HCT116 (cell line): ENCODE data around the gene SIRPA. TPM values are rescaled to one million over a fixed set of nuclear protein-coding genes. Genes with fewer than 3 reads are reported as not detected.

Source experiments
- ATAC-seq: fragments of 200-7000 bp; cut with Tn5 transposase; 2 replicates; pipeline ENCODE4 v1.9.1; 2020; ENCODE audit warnings: mild to moderate bottlenecking, moderate library complexity
- BruUV-seq: library from RNA; stranded (reverse); fragments of 400-500 nt; replicated peaks from 2 replicates; lab custom pipeline; 2021; lab: Mats Ljungman, UMichigan
- CTCF ChIA-PET: fragments of 300-600 bp; sonication (Branson Sonifier 250); formaldehyde crosslinking; loops from one replicate; lab custom pipeline; 2021; ENCODE audit warnings: antibody characterized with exemption; lab: Charles Lee
- POLR2A ChIA-PET: fragments of 300-600, 350-600 bp; sonication (Branson Sonifier 250); formaldehyde crosslinking; loops from one replicate; lab custom pipeline; 2021; ENCODE audit warnings: antibody characterized with exemption; lab: Charles Lee
- RAD21 ChIA-PET, 2 experiments: fragments of 300-600 bp; sonication (Branson Sonifier 250); formaldehyde crosslinking; loops; one replicate each; lab custom pipeline; 2023; ENCODE audit warnings: low total read pairs in 2 of 2; ENCODE audit not compliant: uncharacterized antibody in 2 of 2, unreplicated experiment in 2 of 2, low non-redundant PET in 1 of 2; lab: Charles Lee
- DNase-seq: peaks from one replicate; pipeline ENCODE4 v3.0.0-alpha.2; 2010; ENCODE audit warnings: low read depth, low spot score
- H2AFZ ChIP-seq: fragments of 200-600 bp; shearing (Covaris generic), sonication (generic); 2 replicates; pipeline ENCODE4 v1.6.1; 2017; ENCODE audit warnings: low read depth, mixed run types, mixed read lengths, antibody characterized with exemption, low read length; ENCODE audit not compliant: poor library complexity, severe bottlenecking
- H3K27ac ChIP-seq: 2 replicates; pipeline ENCODE4 v1.5.1; 2012; ENCODE audit warnings: low read depth, low read length
- H3K27me3 ChIP-seq: fragments of 200-600 bp; sonication (generic); 2 replicates; pipeline ENCODE4 v1.6.1; 2016; ENCODE audit warnings: mixed run types, low read length, mixed read lengths; ENCODE audit not compliant: insufficient read depth
- H3K36me3 ChIP-seq, 2 experiments: fragments of 200-500 bp in 1 of 2; fragments of 200-600 bp in 1 of 2; sonication (Bioruptor generic) in 1 of 2; sonication (generic) in 1 of 2; 2 replicates each; pipeline versions ENCODE4 v1.5.1 to v1.6.1; 2014 to 2016; ENCODE audit warnings: low read length in 2 of 2, inconsistent platforms in 1 of 2, mixed read lengths in 1 of 2, mixed run types in 1 of 2; ENCODE audit not compliant: insufficient read depth in 2 of 2, control insufficient read depth in 1 of 2
- H3K4me1 ChIP-seq, 2 experiments: fragments of 200-600 bp in 1 of 2; sonication (generic) in 1 of 2; 2 replicates each; pipeline versions ENCODE4 v1.5.1 to v1.6.1; 2012 to 2017; ENCODE audit warnings: low read length in 2 of 2, inconsistent platforms in 1 of 2, mild to moderate bottlenecking in 1 of 2, mixed read lengths in 1 of 2, mixed run types in 1 of 2, moderate library complexity in 1 of 2; ENCODE audit not compliant: insufficient read depth in 2 of 2, control insufficient read depth in 1 of 2
- H3K4me2 ChIP-seq: fragments of 200-600 bp; sonication (generic); 2 replicates; pipeline ENCODE4 v1.6.1; 2017; ENCODE audit warnings: mixed run types, low read length, mixed read lengths
- H3K4me3 ChIP-seq, 2 experiments: fragments of 200-600 bp in 1 of 2; sonication (generic) in 1 of 2; replicated peaks in 1 of 2; 2 replicates each; pipeline ENCODE4 v1.5.1; 2011 to 2016; ENCODE audit warnings: low read length in 2 of 2, control low read depth in 1 of 2, low read depth in 1 of 2, mild to moderate bottlenecking in 1 of 2, mixed read lengths in 1 of 2, mixed run types in 1 of 2
- H3K79me2 ChIP-seq: fragments of 200-600 bp; sonication (generic); 2 replicates; pipeline ENCODE4 v1.6.1; 2017; ENCODE audit warnings: mild to moderate bottlenecking, mixed run types, low read length, moderate library complexity, mixed read lengths; ENCODE audit not compliant: insufficient read depth
- H3K9ac ChIP-seq: fragments of 200-600 bp; sonication (generic); 2 replicates; pipeline ENCODE4 v1.6.1; 2016; ENCODE audit warnings: low read length, mixed read lengths
- H3K9me2 ChIP-seq: fragments of 200-600 bp; sonication (generic), shearing (Covaris generic); 2 replicates; pipeline ENCODE4 v1.6.1; 2017; ENCODE audit warnings: mixed run types, mild to moderate bottlenecking, moderate library complexity; ENCODE audit not compliant: insufficient read depth
- H3K9me3 ChIP-seq, 2 experiments: fragments of 200-500 bp in 1 of 2; fragments of 200-600 bp in 1 of 2; sonication (Bioruptor generic) in 1 of 2; sonication (generic) in 1 of 2; 2 replicates each; pipeline ENCODE4 v1.6.1; 2014 to 2017; ENCODE audit warnings: low read length in 2 of 2, mixed read lengths in 2 of 2, inconsistent platforms in 1 of 2, low read depth in 1 of 2, mild to moderate bottlenecking in 1 of 2, mixed run types in 1 of 2, moderate library complexity in 1 of 2; ENCODE audit not compliant: control insufficient read depth in 1 of 2, insufficient read depth in 1 of 2
- H4K20me1 ChIP-seq: fragments of 200-600 bp; sonication (generic), shearing (Covaris generic); 2 replicates; pipeline ENCODE4 v1.6.1; 2017; ENCODE audit warnings: mixed run types, mild to moderate bottlenecking, moderate library complexity; ENCODE audit not compliant: insufficient read depth
- ATF3 ChIP-seq: IDR thresholded peaks from 2 replicates; pipeline ENCODE4 v1.6.1; 2012
- EZH2 ChIP-seq: fragments of 200-600 bp; sonication (generic); IDR thresholded peaks from 2 replicates; pipeline ENCODE4 v1.6.1; 2017; ENCODE audit warnings: antibody characterized with exemption, mixed run types
- EZH2phosphoT487 ChIP-seq: fragments of 200-600 bp; IDR thresholded peaks from 2 replicates; pipeline ENCODE4 v1.6.1; 2018; ENCODE audit warnings: antibody characterized with exemption, borderline replicate concordance
- FOSL1 ChIP-seq: IDR thresholded peaks from 2 replicates; pipeline ENCODE4 v1.6.1; 2012; ENCODE audit warnings: low read depth
- JUND ChIP-seq: IDR thresholded peaks from 2 replicates; pipeline ENCODE4 v1.6.1; 2012
- REST ChIP-seq: IDR thresholded peaks from 2 replicates; pipeline ENCODE4 v1.6.1; 2012; ENCODE audit warnings: low read depth
- SIN3A ChIP-seq: IDR thresholded peaks from 2 replicates; pipeline ENCODE4 v1.6.1; 2012; ENCODE audit warnings: low read depth
- SP1 ChIP-seq: IDR thresholded peaks from 2 replicates; pipeline ENCODE4 v1.6.1; 2012; ENCODE audit warnings: low read depth
- YY1 ChIP-seq: IDR thresholded peaks from 2 replicates; pipeline ENCODE4 v1.6.1; 2011; ENCODE audit warnings: low read length, low read depth, moderate library complexity, mild to moderate bottlenecking; ENCODE audit not compliant: insufficient replicate concordance; ENCODE audit errors: extremely low read depth
- ZBTB33 ChIP-seq: IDR thresholded peaks from 2 replicates; pipeline ENCODE4 v1.6.1; 2011; ENCODE audit warnings: mild to moderate bottlenecking, low read length, moderate library complexity; ENCODE audit not compliant: insufficient replicate concordance; ENCODE audit errors: extremely low read depth
- intact Hi-C: fragments of 100-400 bp; cut with micrococcal nuclease; formaldehyde crosslinking; loops from 2 replicates; pipeline ENCODE4 v1.10.0; 2022
- total RNA-seq: library from RNA; stranded (reverse); gene quantifications from one replicate; pipeline ENCODE4 v1.2.1, GENCODE V29; 2021; ENCODE audit not compliant: unreplicated experiment

SIRPA gene
- total RNA-seq, 1 experiment from 2014 or later: 15.3 TPM

- no peak for TF ChIP-seq ZBTB33
- no peak for TF ChIP-seq EZH2phosphoT487
- TF ChIP-seq EZH2: no peak
- no peak for TF ChIP-seq YY1
- TF ChIP-seq ATF3: no peak
Observed at GRCh38 chr20:1902188-1902587, 7.0 kb downstream of the SIRPA start (continued).

- H3K36me3 ChIP-seq: no peaks in the 10 kb centered on the region
- H3K79me2 ChIP-seq: peaks cover 3% of the 10 kb centered on the region; the same call in 1 of the 2 replicates
- no peaks in the 10 kb centered on the region for H3K9me3 ChIP-seq
- no peak overlapping the region for H2AFZ ChIP-seq
- no peaks in the 10 kb centered on the region for H3K9me2 ChIP-seq
- peaks cover 3 to 15% of the 10 kb centered on the region in 2 experiments; a peak in 3 of 4 replicates for H3K4me1 ChIP-seq
- no TSS peak for BruUV-seq
- H4K20me1 ChIP-seq: no peaks in the 10 kb centered on the region
- H3K9ac ChIP-seq: no peak overlapping the region
- no peak for DNase-seq
- CTCF ChIA-PET: no interaction called here
- POLR2A ChIA-PET: no interaction called here
- H3K27ac ChIP-seq: no peak overlapping the region
- TF ChIP-seq ATF3 (no peak), SIN3A (no peak), FOSL1 (no peak), EZH2phosphoT487 (no peak), JUND (no peak), SP1 (no peak), REST (no peak)
- TF ChIP-seq, all 23 proteins: peak for 0
- H3K4me2 ChIP-seq: no peak overlapping the region
- intact Hi-C loops: no loop called here
- H3K27me3 ChIP-seq: no peaks in the 10 kb centered on the region
- no peak for ATAC-seq
- H3K4me3 ChIP-seq: no peak overlapping the region
- RAD21 ChIA-PET: no interaction called here
Observed at GRCh38 chr20:1904135-1904534, 8.9 kb downstream of the SIRPA start.
